Stimulated activated CD4-positive, alpha-beta T cell treated with anti-CD3 and anti-CD28 coated beads, Interleukin-12 subunit alpha, Interleukin-12 subunit beta, amount 100 ng/mL, for 4 hours (primary cell): ENCODE data around the gene MSRB3.

Experiments used
- DNase-seq: peaks from one replicate; pipeline ENCODE4 v3.0.0-alpha.2; 2020

MSRB3 gene

DNA sequence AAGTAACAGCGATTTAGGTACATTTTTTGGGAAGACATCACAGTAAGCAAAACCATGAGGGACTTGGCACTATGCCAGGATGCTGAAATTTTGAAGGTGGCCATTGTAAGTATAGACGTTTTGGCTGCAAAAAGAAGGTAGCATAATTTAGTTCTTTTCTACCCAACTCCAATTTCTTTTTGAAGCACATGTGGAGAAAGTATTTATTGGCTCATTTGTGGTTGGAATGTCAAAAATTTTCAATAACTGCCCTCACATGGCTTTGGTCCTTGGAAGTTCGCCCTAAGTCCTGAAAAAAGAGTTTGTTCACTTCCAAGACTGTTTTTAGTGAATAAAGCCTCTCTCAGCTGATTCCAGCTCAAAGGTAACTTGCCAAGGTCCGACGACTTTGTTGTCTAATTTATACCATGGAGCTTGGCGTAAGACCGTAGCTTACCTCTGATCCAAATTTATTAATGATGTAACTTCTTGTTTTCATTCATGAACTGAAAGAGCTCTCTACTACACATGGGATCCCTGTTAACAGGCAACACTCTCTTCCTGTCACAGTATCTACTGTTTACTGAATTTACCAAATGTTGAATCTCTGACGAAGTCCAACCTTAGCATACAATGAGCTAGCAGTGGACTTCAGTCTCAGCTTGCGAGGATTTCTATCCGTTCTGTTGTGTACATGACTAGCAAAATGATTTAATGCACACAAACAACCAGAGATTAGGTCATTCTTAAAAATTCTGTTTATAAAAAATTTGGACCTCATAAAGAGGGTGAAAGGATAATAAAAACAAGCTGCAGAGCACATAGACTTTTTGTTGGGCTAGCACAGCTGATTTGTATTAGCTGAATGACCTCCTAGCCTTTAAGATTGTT, 49.0 kb downstream of the MSRB3 start:
- DNase-seq, result no peak

DNA sequence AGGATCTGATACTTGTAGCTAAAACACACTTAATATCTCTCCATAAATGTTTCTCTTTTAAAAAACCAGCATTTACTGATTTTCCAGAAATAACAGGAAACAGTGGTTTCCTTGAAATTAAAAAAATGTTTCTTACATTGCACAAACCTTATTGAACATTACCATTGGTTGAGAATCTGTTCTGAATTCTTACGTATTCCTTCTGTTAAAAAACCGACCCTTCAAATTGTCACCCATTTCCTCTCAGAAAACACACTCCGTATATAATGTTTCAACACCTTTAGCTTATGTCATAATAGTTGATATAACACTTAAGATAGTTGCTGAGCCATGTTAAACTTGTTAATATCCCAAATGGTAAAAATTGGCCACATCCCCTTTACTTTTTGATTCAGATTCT, 51.2 kb downstream of the MSRB3 start:
- DNase-seq, result no peak

DNA sequence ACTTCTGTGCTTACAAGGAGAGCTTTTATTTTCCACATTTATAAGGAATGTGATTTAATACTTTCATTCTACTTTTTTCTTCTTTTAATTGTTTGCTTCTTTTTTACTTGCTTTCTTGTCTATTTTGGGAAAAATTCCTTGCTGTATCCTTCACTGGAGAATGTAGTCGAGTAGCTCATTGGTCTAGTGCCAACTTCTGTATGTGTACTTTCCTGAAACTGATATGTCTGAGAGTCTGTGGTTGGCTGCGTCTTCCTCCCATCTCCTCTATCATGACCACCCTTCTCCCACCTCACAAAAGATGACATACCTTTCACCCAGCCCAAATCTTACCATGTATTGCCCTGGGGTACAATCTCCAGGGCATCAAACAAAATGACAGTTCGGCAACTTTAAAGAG, 51.8 kb downstream of the MSRB3 start:
- no peak for DNase-seq

DNA sequence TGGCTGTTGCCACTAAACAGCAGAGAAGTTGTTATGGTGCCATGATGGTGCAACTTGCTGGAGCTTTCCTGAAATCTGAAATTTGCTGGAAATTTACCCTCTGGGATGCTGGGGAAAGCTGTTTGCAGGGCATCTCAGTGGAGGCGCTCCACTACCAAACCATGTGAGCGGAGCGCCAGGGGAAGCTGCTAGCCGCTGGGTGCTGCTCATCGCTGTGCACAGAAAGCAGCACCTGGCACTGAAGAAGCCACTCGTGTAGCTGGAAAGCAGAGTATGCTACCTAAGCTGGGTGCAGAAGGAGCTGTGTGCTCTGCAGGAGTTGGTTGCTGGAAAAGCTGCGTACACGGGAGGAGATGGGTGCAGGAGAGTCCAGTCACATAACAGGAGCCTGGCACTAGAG, 53.0 kb downstream of the MSRB3 start:
- DNase-seq, result no peak

DNA sequence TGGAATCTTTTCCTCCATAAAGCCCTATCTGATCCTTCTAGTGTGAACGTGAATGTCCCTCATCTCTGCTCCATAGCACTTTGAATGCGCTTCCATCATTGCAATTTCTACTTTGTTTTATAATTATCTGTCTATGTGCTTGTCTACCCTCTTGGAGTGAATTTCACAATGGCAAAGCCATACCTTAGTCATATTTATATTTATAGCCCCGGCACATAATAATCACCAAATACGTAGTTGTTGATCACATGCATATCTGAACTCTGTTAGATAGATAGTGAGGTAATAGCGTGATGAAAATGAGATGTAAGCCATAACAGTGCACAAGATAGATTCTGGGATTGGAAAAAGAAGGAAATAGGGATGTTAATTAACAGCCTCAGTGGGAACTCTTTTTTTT, 55.2 kb downstream of the MSRB3 start:
- DNase-seq, result no peak

DNA sequence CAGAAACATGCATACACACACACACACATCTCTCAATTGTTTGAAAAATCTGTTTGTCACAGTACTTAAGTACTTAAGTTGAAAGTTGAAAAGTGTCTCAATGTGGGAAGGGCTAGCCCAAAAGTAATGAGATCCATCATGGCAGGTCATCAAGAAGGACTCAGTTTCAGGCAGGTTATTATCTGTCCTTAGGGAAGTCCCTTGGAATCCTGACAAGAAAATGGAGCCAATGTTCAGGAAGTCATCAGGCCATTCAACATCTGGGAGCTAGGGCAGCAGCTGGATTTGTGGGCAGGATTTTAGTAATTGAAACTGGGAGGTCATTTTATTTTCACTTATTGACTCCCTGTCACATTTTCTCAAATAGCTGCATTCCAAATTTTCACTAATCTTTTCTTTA, 56.0 kb downstream of the MSRB3 start:
- no peak for DNase-seq

DNA sequence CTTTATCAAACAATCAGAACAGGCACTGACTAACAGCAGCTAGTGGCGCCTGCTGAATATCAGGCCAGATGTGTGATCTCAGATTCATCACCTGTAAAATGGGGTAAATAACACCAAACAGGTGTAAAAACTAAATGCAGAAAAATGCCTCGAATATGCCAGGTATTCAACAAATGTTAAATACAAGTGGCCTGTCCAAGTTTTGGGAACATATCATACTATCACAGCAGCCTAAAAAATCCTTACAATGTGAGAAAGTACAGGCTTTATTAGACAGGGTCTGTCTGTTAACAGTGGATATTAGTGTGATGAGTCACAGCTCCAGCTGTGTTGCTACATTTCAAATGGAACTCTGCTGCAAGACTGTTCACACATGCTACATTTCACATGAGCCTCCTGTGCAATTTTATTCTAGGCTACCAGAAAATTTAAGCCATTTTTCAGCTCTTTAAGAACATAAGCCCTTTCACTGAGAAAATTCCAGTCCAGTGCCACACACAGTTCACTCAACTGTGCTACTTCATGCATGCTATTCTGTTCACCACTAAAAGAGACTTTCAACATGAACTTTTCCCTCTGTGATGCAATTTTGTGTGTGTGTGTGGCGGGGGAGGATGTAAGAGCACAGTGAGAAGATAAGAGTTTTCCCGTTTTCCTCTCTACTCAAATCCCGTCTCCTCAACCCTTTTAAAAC, 56.7 kb downstream of the MSRB3 start:
- no peak for DNase-seq

DNA sequence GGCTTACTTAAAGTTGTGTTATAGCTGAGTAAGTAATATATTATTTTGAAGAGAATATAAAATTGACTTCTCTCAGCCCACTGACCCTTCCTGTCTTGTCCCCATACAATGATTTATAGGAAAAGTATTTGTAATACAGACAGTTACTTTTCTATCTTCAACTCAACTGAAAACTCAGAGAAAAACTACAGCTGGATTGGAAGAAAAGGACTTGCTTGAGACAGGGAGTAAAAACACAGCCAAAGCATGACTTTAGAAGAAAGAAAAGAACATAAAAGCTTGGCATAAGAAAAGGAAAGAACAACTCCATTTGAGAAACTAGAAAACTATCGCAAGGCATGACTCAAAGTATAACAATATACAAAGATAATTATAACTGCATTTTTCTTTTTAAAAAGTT, 57.5 kb downstream of the MSRB3 start:
- no peak for DNase-seq

DNA sequence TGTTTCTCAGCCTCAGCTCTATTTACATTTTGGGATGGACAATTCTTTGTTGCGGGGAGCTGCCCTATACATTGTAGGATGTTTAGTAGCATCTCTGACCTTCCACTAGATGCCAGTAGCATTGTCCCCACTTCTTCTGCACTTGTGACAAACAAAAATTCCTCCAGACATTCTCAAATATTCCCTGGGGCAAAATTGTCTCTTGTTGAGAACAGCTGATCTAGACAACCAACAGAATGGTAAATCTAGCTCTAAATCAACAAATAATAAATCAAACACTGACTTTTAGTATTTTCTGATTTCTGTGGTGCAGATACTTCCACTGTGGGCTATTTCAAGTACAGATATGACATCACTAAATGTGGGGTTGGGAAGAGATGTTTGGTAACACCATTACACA, 60.7 kb downstream of the MSRB3 start:
- no peak for DNase-seq

DNA sequence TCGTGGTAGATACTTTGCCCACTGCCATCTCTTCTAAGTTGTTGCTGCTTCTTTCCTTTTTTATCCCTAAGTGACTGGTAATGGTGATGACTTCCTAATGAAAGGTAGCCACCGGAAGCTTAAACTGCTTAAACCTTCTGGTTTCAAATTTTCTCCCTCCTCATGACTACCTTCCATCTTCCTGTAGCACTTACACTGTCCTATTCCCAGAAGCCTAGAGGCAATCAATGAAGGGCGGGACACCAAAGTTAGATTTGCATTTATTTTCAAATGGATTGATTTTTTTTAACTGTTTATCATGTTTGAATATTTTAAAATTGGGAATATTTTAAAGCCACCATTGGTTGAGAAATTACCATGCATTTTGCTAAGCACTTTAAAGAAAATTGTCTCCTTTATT, 64.7 kb downstream of the MSRB3 start:
- no peak for DNase-seq

DNA sequence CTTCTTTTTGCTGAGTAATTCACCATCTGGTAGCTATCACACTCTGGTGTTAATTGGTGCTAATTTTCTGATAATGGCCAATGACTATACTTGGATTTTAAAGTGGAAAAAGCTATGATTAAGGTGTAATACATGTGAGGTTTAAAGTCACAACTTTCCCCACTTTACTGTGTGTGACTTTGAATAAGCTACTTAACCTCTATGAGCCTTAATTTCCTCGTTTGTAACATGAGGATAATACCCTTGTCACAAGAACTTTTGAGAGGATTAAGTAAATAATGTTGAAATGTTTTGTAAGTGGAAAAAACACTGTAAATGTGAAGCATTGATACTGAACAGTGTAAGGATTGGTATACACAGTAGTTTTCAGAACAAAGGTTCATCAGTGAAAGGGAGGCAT, 65.3 kb downstream of the MSRB3 start:
- no peak for DNase-seq

DNA sequence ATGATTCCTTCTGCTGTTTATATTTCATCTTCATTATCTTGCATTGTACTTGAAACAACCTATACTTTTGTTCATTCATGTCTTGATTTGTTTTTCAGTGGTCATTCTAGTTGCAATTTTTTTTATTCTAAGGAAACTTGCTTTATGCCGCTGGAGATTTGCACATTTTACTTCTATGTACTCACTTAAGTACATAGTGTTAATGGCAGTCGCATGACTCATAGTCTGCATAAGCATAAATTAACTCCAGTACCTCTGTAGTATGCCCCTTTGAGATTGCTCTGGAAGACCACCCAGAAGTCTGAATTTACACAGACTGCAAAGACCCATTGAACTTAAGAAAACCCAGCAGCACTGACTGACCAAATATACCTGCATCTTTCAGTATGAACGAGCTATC, 77.0 kb downstream of the MSRB3 start:
- DNase-seq, result no peak

DNA sequence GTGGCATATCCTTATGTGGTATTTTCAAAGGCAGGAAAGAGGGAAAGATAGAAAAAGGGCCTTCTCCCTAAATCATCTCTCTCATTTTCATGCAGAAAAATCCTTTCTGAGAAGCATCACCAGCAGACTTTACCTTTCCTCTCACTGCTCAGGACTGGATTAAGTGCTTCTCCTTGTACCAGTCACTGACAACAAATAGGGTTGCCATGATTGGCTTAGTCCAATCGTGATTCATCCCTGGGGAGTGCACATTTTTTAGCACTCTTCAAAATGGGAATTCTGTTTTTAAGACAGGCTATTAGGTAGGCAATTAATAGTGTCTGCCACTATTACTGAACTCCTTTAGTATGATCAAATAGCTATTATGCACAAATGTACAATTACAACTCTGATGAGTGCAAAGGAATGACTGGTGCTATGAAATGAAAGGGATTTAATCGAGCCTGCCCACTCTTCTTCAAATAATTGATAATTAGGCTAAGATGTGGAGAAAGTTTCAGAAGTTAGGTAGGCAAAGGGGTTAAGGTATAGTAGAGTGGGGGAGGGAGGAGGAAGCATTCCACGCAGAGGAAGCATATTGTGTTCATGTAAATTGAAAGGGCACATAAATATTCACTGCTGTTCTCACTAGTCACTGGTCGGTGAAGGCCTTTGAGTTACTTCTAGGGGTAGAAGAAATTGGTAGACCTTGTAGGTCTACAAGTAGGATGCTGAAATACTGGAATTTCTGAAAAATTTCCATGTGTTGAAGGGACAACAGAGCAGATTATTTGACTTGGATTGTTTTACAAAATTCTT, 84.0 kb downstream of the MSRB3 start:
- DNase-seq, result no peak

DNA sequence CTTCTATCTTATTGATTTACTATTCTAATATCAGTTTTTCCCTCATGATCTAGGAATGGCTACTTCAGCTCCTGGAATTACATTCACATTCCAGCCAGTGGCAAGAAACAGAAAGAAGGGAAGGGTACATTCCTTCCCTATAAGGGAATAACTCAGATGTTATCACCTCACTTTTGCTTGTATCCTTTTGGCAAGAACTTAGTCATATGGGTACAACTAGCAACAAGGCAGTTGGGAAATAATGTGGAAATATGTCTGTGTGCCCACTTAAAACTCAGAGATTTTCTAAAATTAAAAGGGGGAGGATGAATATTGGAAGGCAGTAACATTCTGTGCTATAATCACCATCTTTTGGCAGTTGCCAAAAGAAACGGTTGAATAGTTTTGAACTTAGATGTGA, 85.6 kb downstream of the MSRB3 start:
- DNase-seq, result no peak

DNA sequence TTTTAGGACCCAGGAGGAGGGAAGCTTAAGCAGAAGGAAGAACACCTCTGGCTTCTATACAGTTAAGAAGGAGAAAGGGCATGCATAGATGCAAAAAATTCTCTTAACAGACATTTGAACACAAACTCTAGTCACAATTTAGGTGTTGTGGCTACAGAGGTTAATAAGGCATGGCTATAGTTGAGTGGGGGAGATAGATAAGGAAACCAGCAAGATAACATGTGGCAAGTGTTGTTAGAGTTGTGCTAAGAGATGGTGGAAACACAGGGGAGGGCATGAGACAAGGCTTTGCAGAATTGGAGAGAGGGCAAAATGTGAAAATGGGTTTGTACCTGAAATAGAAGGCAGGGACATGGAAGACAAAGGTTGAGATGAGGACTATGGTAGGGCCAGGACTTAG, 88.9 kb downstream of the MSRB3 start:
- no peak for DNase-seq

DNA sequence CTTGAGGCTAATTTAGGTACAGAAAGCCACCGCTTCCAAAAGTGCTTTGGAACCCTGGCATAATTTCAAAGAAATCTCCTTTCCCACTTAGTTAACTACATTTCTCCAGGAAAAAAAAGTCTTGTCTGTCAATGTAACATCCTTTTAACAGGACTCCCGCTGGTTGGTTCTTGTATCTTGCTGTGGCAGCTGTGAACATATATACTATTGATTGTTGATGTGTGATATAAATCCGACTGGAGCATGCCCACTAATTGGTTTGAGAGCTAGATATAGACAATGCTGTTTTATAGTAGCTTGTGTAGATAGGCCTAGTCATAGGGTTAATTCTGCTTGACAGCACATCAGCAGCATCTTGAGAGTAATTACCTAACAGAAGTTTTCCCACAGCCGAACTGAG, 89.6 kb downstream of the MSRB3 start:
- DNase-seq, result no peak

DNA sequence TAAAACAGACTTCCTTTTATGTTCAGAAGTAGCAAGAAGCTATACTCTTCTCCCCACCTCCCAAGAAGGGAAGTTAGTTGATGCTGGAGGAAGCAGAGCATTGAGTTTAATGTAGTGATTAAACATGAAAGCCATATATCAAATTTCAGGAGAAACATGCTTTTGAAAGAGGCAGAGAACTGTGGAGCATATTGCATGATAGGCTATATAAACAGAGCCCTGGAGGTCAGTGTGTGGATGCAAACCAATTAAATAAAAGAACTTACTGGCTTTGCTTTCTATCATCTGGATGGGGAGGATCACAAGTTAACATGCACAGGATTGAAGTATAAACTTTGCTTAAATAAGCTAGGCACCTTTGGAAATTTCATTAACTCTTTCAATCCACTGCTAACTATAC, 94.1 kb downstream of the MSRB3 start:
- DNase-seq, result no peak

DNA sequence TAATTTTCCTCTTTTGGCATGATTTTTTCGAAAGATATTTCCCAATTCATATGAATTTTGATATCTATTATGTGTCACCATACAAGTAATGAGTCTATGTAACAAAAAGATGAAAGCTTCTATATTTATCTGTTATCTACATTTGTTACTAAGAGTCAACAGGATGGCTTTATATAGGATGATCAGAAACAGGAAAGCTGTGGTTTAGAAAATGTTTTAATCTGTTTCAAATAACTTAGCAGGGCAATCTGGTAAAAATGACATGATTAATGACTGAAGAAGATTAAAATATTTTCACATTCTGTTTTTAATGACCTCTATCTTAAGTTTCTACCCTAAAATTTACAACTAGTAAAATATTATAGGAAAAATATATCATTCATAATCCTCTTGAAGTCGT, 105.8 kb downstream of the MSRB3 start:
- DNase-seq, result no peak

DNA sequence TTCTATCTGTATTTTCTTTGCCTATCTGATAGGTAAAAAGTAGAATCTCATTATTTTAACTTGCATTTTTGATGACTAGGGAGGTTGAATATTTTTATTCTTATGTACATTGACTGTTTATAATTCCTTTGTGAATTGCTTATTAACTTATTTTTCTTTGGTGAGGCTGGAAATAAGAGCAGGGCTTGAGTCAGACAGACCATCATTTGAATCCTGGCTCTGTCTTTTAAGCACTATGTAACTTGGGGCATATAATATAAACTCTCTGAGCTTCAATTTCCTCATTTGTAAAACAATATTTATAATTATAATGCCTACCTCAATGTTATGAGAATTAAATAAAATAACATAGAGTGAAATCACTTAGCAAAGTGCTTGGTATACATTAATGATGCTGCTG, 108.9 kb downstream of the MSRB3 start:
- DNase-seq, result no peak

DNA sequence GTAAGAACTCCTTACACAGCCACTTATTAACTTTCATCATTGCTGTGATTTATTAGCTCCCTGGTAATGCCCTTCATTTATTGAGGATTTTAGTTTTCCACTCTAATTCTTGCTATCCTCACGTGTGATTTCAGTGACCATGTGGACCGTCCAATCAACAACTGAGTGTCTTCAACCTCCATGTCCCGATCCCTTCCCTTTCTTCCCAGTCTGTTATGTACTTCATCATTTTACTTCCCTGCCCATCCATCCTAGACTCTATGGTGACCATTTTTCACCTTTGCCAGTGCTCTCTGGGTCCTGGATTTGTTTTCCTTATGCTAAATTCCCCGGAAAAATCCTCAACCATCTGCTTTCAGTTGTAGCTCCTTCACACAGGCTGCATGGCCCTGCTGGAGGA, 111.0 kb downstream of the MSRB3 start:
- no peak for DNase-seq

DNA sequence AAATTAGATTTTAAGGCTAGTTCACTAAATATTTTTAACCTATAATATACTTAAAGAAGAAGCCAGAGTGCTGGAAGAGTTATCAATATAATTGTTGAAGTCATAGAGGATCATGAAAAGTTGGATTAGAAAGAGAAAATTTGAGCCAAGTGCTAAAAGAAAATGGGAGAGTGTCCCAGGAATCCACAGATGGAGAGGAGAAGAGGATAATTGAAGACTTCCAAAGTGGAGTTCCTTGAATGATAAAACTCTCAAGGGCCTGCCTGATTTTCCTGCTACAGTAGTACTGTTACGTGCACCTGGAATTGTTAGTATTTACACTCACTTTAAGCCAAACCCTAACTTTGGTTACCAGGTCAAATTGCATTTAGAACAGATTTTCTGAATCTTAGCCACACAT, 113.2 kb downstream of the MSRB3 start:
- DNase-seq, result no peak

DNA sequence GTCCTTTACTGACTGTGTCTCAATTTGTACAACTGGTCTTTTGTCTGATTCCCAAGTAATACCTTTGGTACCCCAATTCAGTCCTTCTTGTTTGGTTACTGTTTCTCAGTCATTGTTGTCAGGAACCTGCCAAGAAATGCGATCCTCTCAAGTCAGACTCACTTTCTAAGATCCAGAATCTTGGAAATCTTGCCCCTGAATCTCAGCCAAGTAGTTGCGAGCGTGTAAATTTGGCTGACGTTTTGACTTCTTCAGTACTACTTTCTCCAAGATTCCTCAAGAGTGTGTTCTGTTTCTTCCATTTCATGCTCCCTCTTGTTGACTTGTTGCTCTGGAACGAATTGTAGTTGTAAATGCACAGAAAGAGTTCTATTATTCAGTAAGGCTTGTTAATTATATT, 114.0 kb downstream of the MSRB3 start:
- no peak for DNase-seq

DNA sequence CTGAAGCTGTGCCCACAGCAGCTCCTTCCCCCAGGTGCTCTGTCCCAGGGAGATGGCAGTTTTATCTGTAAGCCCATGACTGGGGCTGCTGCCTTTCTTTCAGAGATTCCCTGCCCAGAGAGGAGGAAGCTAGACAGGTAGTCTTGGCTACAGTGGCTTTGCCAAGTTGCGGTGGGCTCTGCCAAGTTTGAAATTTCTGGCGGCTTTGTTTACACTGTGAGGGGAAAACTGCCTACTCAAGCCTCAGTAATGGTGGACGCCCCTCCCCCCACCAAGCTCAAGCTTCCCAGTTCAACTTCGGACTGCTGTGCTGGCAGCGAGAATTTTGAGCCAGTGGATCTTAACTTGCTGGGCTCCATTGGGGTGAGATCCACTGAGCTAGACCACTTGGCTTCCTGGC, 124.7 kb downstream of the MSRB3 start:
- DNase-seq, result no peak
